Subcutaneous abdominal adipose tissue (tissue), 5 donors: ENCODE data around the gene COG5.
A peak's percentile ranks its signal among the peaks of the same experiment; 100 is the strongest.

ENCODE experiments used
- H3K27ac ChIP-seq: one replicate; pipeline ENCODE4 v1.7.0; 2013; ENCODE audit warnings: low read depth, mild to moderate bottlenecking, inconsistent platforms, low read length, moderate library complexity
- H3K27me3 ChIP-seq, 5 donors: one replicate each; pipeline ENCODE4 v1.7.0; 2013; ENCODE audit warnings: low read length in 5 of 5, inconsistent platforms in 1 of 5; ENCODE audit not compliant: control insufficient read depth in 5 of 5, insufficient read depth in 4 of 5
- H3K36me3 ChIP-seq, 5 donors: one replicate each; pipeline ENCODE4 v1.7.0; 2013; ENCODE audit warnings: low read length in 5 of 5; ENCODE audit not compliant: control insufficient read depth in 5 of 5, insufficient read depth in 5 of 5
- H3K4me1 ChIP-seq, 5 donors: one replicate each; pipeline ENCODE4 v1.7.0; 2013; ENCODE audit warnings: low read length in 5 of 5, mild to moderate bottlenecking in 3 of 5, moderate library complexity in 1 of 5; ENCODE audit not compliant: control insufficient read depth in 5 of 5, insufficient read depth in 5 of 5
- H3K4me3 ChIP-seq, 5 donors: one replicate each; pipeline ENCODE4 v1.7.0; 2013; ENCODE audit warnings: low read length in 5 of 5, low read depth in 1 of 5
- H3K9ac ChIP-seq, 5 donors: one replicate each; pipeline ENCODE4 v1.7.0; 2013; ENCODE audit warnings: low read length in 5 of 5, mild to moderate bottlenecking in 4 of 5, moderate library complexity in 3 of 5
- H3K9me3 ChIP-seq, 5 donors: one replicate each; pipeline ENCODE4 v1.7.0; 2013; ENCODE audit warnings: low read length in 5 of 5; ENCODE audit not compliant: control insufficient read depth in 5 of 5
- donor health status: healthy.
- donor health status: healthy.
- donor health status: healthy.
- donor health status: healthy.
- donor health status: healthy.

COG5 gene

GRCh38 chr7:107387573-107388219, 176.0 kb downstream of the COG5 start:
- no peaks in the 10 kb centered on the region for H3K9me3 ChIP-seq

GRCh38 chr7:107387128-107387527, 176.6 kb downstream of the COG5 start:
- no peak overlapping the region for H3K27ac ChIP-seq
- no peaks in the 10 kb centered on the region for H3K36me3 ChIP-seq
- no peaks in the 10 kb centered on the region for H3K9me3 ChIP-seq
- peak overlapping the region in 1 of 5 donors; percentile 12 for H3K4me3 ChIP-seq
- no peaks in the 10 kb centered on the region for H3K27me3 ChIP-seq
- no peak overlapping the region for H3K9ac ChIP-seq
- H3K4me1 ChIP-seq: peaks cover 2 to 13% (median 11%) of the 10 kb centered on the region in 5 donors

More at GRCh38 chr7:107387573-107388219, 176.0 kb downstream of the COG5 start:
- Histone ChIP-seq H3K36me3 (no peaks in the 10 kb centered on the region), H3K27me3 (no peaks in the 10 kb centered on the region), H3K27ac (no peak overlapping the region), H3K4me3 (no peak overlapping the region), H3K4me1 (peaks cover 2 to 13% (median 11%) of the 10 kb centered on the region in 5 donors), H3K9ac (no peak overlapping the region)

DNA sequence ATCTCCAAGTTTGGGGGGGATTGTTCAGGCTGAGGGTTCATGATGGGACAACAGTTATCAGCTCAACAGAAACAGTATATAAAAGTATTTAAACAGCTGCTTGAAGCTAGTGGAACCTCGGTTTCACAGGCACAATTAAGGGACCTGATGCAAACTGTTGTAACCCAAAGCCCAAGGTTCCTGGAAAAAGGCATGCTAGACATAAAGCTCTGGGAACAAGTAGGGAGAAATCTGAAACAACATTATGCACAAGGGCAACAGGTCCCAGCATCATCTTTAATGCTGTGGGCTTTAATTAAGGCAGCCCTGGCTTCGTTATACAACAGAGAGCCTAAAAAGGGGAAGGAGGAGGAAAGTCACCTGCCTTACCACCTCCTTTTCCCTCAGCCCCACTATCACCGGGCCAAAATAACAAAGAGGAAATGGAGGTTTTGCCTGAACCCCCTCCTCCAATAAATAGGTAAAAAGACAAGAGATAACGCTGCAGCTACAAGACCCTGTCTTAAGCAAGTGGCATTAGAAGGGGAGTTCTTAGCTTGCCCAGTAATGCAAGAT, 177.1 kb downstream of the COG5 start:
- Histone ChIP-seq H3K27ac (no peak overlapping the region), H3K27me3 (no peaks in the 10 kb centered on the region), H3K4me3 (no peak overlapping the region)

DNA sequence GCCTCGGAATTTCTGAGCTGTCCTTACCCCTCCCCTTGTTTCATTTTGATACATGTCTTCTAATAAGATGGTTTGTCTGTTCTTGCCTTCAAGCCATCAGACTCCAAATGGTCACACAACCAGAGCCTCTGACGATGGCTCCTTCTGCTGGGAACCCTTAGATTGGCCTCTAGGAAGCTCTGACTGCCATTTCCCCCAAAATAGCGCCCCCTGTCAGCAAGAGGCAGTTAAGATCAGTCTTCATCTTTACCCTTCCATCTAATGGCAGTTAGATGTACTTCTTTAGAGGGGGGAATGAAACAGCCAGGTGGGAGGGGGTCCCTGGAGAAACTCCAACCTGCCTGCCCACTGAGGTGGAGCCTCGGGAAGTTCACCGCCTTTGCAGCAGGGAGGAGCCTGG, 179.7 kb downstream of the COG5 start:
- Histone ChIP-seq H3K36me3 (no peaks in the 10 kb centered on the region), H3K27me3 (no peaks in the 10 kb centered on the region), H3K4me1 (peaks cover 2 to 13% (median 11%) of the 10 kb centered on the region in 5 donors), H3K9ac (no peak overlapping the region), H3K9me3 (no peaks in the 10 kb centered on the region), H3K4me3 (no peak overlapping the region), H3K27ac (no peak overlapping the region)

More for the DNA sequence above, 177.1 kb downstream of the COG5 start:
- Histone ChIP-seq H3K9ac (no peak overlapping the region), H3K9me3 (no peaks in the 10 kb centered on the region), H3K36me3 (no peaks in the 10 kb centered on the region), H3K4me1 (peaks cover 2 to 13% (median 11%) of the 10 kb centered on the region in 5 donors)

DNA sequence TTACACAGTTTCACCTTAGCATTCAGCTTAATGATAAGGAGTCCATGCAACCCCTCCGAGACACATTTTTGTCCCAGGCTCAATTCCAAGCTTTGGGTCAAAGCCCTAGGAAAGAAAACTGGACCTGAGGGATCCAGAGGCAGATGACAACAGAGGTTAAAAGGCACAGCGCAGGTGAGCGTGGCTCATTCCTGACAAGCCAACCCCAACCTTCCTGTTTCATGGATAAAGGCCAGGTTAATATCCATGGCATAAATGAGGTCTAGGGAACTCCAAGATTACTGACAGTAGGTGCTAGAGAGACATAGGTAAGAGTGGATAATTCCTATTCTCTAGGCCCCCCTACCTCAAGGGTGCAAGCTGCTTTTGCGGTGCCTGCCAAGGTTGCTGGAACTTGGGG, 180.5 kb downstream of the COG5 start:
- H3K4me3 ChIP-seq: no peak overlapping the region
- no peaks in the 10 kb centered on the region for H3K36me3 ChIP-seq
- no peaks in the 10 kb centered on the region for H3K27me3 ChIP-seq
- H3K9me3 ChIP-seq: no peaks in the 10 kb centered on the region
- no peak overlapping the region for H3K9ac ChIP-seq
- H3K27ac ChIP-seq: no peak overlapping the region
- H3K4me1 ChIP-seq: peaks cover 2 to 13% (median 11%) of the 10 kb centered on the region in 5 donors

DNA sequence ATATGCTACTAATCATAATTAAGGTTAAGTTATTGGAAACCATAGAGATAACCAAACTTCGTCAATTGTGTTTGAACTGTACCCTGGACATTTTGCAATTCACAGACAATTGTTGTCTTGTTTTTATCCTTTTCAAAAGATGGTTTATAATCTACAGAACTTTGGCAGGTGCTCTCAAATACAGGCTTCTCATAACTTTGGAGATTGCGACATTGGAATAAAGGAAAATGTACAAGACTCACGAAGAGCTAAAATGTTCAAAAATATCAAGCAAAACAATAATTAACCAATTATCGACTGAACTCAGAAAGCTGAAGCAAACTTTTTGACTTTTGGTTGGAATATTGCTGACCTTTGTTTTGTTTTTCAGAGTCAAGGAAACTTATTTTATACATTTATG, 182.3 kb downstream of the COG5 start:
- Histone ChIP-seq H3K27ac (no peak overlapping the region), H3K27me3 (no peaks in the 10 kb centered on the region), H3K9me3 (no peaks in the 10 kb centered on the region), H3K4me1 (peaks cover 0 to under 1% (median 0%) of the 10 kb centered on the region in 5 donors), H3K4me3 (no peak overlapping the region), H3K9ac (no peak overlapping the region), H3K36me3 (no peaks in the 10 kb centered on the region)

- Histone ChIP-seq H3K4me3 (no peak overlapping the region), H3K9me3 (no peaks in the 10 kb centered on the region)
Measured at GRCh38 chr7:107373354-107373753, 190.4 kb downstream of the COG5 start.

GRCh38 chr7:107372298-107372697, 191.4 kb downstream of the COG5 start:
- no peak overlapping the region for H3K9ac ChIP-seq
- no peaks in the 10 kb centered on the region for H3K4me1 ChIP-seq
- no peaks in the 10 kb centered on the region for H3K27me3 ChIP-seq
- peaks cover 0 to 11% (median 2%) of the 10 kb centered on the region in 5 donors for H3K36me3 ChIP-seq
- H3K9me3 ChIP-seq: no peaks in the 10 kb centered on the region
- H3K4me3 ChIP-seq: no peak overlapping the region
- H3K27ac ChIP-seq: no peak overlapping the region

More at GRCh38 chr7:107373354-107373753, 190.4 kb downstream of the COG5 start:
- H3K4me1 ChIP-seq: no peaks in the 10 kb centered on the region
- no peaks in the 10 kb centered on the region for H3K27me3 ChIP-seq
- H3K9ac ChIP-seq: no peak overlapping the region
- peaks cover 0 to 8% (median 2%) of the 10 kb centered on the region in 5 donors for H3K36me3 ChIP-seq
- H3K27ac ChIP-seq: no peak overlapping the region

DNA sequence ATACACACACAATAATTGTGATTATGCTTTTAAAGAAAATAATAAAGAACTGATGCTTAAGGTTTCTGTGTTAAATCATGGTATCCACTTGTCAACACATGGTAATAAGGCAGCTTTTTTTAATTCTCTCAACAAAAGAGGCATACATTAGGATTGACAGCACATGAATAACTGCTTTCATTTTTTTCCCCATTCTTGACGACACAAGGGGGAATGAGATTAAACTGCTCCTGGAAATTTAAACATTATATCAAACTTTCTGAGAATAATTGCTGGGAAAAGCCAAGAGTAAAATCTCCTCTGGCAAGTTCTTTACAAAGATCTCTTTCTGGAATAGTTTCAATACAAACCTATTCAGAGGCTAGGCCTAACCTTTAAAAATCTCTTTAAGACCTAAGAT, 192.9 kb downstream of the COG5 start:
- H3K27me3 ChIP-seq: no peaks in the 10 kb centered on the region

DNA sequence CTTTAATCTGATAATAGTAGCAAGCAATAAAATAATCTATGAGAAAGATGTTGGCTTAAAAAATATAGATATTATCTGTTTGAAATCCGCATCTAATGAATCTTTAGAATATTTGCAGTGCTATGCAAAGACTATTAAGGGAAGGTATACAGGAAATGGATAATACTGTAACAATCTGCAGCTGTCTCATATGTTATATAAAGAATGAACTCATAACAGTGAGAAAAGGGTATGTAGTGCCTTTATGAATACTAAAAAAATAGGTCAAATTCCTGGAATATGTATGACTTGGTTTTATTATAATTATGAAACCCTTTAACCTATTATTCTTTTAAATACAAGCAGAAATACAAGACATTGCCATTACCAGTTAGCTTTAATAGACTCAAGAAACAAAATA, 198.9 kb downstream of the COG5 start:
- Histone ChIP-seq H3K4me1 (no peaks in the 10 kb centered on the region), H3K27ac (no peak overlapping the region), H3K9ac (no peak overlapping the region), H3K36me3 (peaks cover 11 to 23% (median 16%) of the 10 kb centered on the region in 5 donors), H3K27me3 (no peaks in the 10 kb centered on the region), H3K9me3 (peaks cover 0 to 9% (median 4%) of the 10 kb centered on the region in 5 donors), H3K4me3 (no peak overlapping the region)

More for the DNA sequence above, 192.9 kb downstream of the COG5 start:
- no peaks in the 10 kb centered on the region for H3K4me1 ChIP-seq
- H3K27ac ChIP-seq: no peak overlapping the region
- H3K4me3 ChIP-seq: no peak overlapping the region
- no peaks in the 10 kb centered on the region for H3K9me3 ChIP-seq
- H3K9ac ChIP-seq: no peak overlapping the region
- peaks cover 0 to 13% (median 2%) of the 10 kb centered on the region in 5 donors for H3K36me3 ChIP-seq
